ENCODE measurements around the gene PKIB. TPM values are rescaled to one million over a fixed set of nuclear protein-coding genes. Genes with fewer than 3 reads are reported as not detected.

The PKIB gene
- total RNA-seq, 4 donors from 2014 or later, result 4.1 to 119 (median 41.9) TPM

GRCh38 chr6:122568350-122568749 lies 41.9 kb upstream of the PKIB start:
- Histone ChIP-seq H3K9me3 (no peaks in the 10 kb centered on the region), H3K4me3 (no peak overlapping the region), H3K27me3 (no peaks in the 10 kb centered on the region), H3K27ac (peak overlapping the region in 2 of 4 donors; percentile 32 to 58), H3K36me3 (no peaks in the 10 kb centered on the region), H3K4me1 (peaks cover 0 to 9% (median 0%) of the 10 kb centered on the region in 4 donors)
- TF ChIP-seq CTCF (IDR thresholded peaks at IDR 0.05) (no peak), POLR2A (IDR thresholded peaks at IDR 0.05) (no peak)
- no peak for DNase-seq

GRCh38 chr6:122568797-122569221 lies 41.4 kb upstream of the PKIB start:
- Histone ChIP-seq H3K27ac (peak overlapping the region in 2 of 4 donors; percentile 32 to 58), H3K9me3 (no peaks in the 10 kb centered on the region), H3K4me3 (no peak overlapping the region), H3K4me1 (peaks cover 0 to 9% (median 0%) of the 10 kb centered on the region in 4 donors), H3K36me3 (no peaks in the 10 kb centered on the region), H3K27me3 (no peaks in the 10 kb centered on the region)
- TF ChIP-seq POLR2A (IDR thresholded peaks at IDR 0.05), result no peak
- TF ChIP-seq CTCF (IDR thresholded peaks at IDR 0.05), result no peak
- peak in 1 of 3 donors; percentile 51 for DNase-seq

- no peaks in the 10 kb centered on the region for H3K27me3 ChIP-seq
- TF ChIP-seq POLR2A (IDR thresholded peaks at IDR 0.05) (no peak), CTCF (IDR thresholded peaks at IDR 0.05) (no peak)
- no peak overlapping the region for H3K4me3 ChIP-seq
- H3K27ac ChIP-seq, result peak overlapping the region in 1 of 4 donors; percentile 58
- H3K36me3 ChIP-seq, result no peaks in the 10 kb centered on the region
- DNase-seq, result no peak
- peaks cover 0 to 9% (median 0%) of the 10 kb centered on the region in 4 donors for H3K4me1 ChIP-seq
- H3K9me3 ChIP-seq, result no peaks in the 10 kb centered on the region
These were observed 40.9 kb upstream of the PKIB start for GRCh38 chr6:122569230-122569771.

- Histone ChIP-seq H3K4me3 (no peak overlapping the region), H3K4me1 (peaks cover 0 to 9% (median 0%) of the 10 kb centered on the region in 4 donors), H3K9me3 (no peaks in the 10 kb centered on the region), H3K27me3 (no peaks in the 10 kb centered on the region), H3K36me3 (no peaks in the 10 kb centered on the region), H3K27ac (no peak overlapping the region)
- TF ChIP-seq POLR2A (IDR thresholded peaks at IDR 0.05), result no peak
- TF ChIP-seq CTCF (IDR thresholded peaks at IDR 0.05), result no peak
- no peak for DNase-seq
These were observed 38.3 kb upstream of the PKIB start for GRCh38 chr6:122571888-122572287.

GRCh38 chr6:122576888-122577287 lies 33.3 kb upstream of the PKIB start:
- Histone ChIP-seq H3K9me3 (no peaks in the 10 kb centered on the region), H3K4me1 (no peaks in the 10 kb centered on the region), H3K27me3 (no peaks in the 10 kb centered on the region), H3K36me3 (no peaks in the 10 kb centered on the region), H3K4me3 (no peak overlapping the region), H3K27ac (no peak overlapping the region)
- no peak for DNase-seq
- TF ChIP-seq CTCF (IDR thresholded peaks at IDR 0.05) (no peak), POLR2A (IDR thresholded peaks at IDR 0.05) (no peak)

GRCh38 chr6:122578961-122579360 lies 31.2 kb upstream of the PKIB start:
- no peak overlapping the region for H3K27ac ChIP-seq
- TF ChIP-seq CTCF (IDR thresholded peaks at IDR 0.05), result no peak
- no peak for TF ChIP-seq POLR2A (IDR thresholded peaks at IDR 0.05)
- H3K36me3 ChIP-seq, result no peaks in the 10 kb centered on the region
- no peak overlapping the region for H3K4me3 ChIP-seq
- no peak for DNase-seq
- no peaks in the 10 kb centered on the region for H3K27me3 ChIP-seq
- no peaks in the 10 kb centered on the region for H3K9me3 ChIP-seq
- H3K4me1 ChIP-seq, result no peaks in the 10 kb centered on the region

Measured in Peyer's patch (tissue), 4 donors.